Right hindlimb (tissue), 1 donor: ENCODE results near the gene COL26A1.
"Not testable (repeated sequence)": the region's sequence is repeated elsewhere in the genome, so short reads cannot be mapped to it uniquely, and the experiment has no call there.

ENCODE experiments used
- DNase-seq: peaks from one replicate; pipeline ENCODE4 v3.0.0-alpha.2; 2018

Gene COL26A1

DNA sequence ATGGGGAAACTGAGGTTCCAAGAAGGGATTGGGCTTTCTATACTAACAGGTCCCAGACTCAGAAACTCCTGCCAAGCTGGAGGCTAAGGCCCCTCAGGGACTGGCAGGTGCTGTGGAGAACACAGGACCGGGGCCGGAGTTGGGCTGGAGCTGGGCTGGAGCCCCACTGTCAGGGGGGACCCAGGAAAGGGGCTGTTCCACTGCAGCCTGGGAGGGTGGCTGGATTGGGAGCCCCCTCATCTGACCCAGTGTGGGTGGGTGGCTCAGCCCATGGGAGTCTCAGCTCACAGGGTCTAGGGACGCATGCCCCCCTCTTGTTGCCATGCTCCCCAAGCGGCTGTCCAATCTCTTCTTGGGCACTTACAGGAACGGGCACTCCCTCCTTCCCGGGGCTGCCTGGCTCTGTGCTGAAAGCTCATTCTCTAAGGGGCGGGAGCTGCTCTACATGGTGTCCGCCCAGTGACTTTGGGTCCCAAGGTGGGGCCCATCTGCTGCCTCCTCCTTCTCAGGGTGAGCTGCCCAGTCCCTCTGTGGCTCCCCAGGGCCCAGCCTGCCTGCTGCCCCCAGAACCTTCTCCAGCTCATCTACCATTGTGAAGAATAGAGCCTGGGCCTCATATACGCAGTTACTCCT lies 139.9 kb downstream of the COL26A1 start:
- no peak for DNase-seq

- DNase-seq: not testable (repeated sequence)
Observed at GRCh38 chr7:101505510-101505909, 142.8 kb downstream of the COL26A1 start.

DNA sequence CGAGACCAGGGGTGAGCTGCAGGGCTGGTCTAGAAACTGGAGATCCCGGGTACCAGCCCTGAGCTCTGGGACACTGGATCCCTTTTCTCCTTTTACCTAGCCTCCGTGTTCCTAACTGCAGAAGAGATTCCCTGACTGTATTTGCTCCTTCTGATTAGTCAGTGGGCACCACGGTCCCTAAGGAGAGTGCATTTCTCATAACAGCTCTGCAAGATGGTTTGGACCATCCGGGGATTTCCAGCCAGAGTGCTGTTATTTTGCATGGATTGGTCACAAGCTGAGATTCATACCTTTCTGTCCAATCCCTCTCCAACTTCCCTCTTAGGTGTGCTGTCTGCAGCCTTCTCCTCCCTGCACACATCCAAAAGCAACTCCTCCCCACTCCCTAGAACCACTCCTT lies 143.9 kb downstream of the COL26A1 start:
- DNase-seq: no peak

- no peak for DNase-seq
Observed at GRCh38 chr7:101507327-101507726, 144.7 kb downstream of the COL26A1 start.

- DNase-seq: peak; percentile 73
Observed at GRCh38 chr7:101507791-101508252, 145.1 kb downstream of the COL26A1 start.

- DNase-seq: no peak
Observed at GRCh38 chr7:101510297-101510696, 147.6 kb downstream of the COL26A1 start.

- no peak for DNase-seq
Observed at GRCh38 chr7:101511965-101512364, 149.3 kb downstream of the COL26A1 start.

GRCh38 chr7:101516851-101517250 lies 154.2 kb downstream of the COL26A1 start:
- DNase-seq: no peak

DNA sequence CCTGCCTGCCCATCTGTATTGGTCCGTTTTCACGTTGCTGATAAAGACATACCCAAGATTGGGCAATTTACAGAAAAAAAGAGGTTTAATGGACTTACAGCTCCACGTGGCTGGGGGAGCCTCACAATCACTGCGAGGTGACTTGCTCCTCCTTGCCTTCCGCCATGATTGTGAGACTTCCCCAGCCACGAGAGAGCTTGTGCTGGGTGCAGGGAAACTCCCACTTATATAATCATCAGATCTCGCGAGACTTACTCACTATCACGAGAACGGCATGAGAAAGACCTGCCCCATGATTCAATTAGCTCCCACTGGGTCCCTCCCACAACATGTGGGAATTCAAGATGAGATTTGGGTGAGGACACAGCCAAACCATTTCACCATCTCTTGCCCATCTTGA lies 154.6 kb downstream of the COL26A1 start:
- DNase-seq: no peak

DNA sequence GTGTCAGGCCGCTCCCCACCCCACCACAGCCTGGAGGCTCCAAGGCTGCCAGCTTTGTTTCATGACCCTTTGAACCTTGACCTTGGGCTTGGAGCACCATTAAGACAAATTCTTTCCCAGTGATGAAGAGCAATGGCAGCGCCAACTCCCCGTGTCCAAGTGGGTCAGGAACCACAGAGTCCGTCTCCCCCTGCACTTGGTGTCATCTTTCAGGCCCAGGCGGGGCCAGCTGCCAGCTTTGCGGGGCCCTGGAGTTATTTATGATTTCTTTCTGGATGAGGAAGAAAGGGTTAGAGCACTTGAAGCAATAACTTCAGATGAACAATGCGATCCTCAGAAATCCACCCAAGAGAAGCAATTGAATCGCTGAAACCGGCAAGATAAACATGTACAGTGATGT lies 155.7 kb downstream of the COL26A1 start:
- peak; percentile 67 for DNase-seq

DNA sequence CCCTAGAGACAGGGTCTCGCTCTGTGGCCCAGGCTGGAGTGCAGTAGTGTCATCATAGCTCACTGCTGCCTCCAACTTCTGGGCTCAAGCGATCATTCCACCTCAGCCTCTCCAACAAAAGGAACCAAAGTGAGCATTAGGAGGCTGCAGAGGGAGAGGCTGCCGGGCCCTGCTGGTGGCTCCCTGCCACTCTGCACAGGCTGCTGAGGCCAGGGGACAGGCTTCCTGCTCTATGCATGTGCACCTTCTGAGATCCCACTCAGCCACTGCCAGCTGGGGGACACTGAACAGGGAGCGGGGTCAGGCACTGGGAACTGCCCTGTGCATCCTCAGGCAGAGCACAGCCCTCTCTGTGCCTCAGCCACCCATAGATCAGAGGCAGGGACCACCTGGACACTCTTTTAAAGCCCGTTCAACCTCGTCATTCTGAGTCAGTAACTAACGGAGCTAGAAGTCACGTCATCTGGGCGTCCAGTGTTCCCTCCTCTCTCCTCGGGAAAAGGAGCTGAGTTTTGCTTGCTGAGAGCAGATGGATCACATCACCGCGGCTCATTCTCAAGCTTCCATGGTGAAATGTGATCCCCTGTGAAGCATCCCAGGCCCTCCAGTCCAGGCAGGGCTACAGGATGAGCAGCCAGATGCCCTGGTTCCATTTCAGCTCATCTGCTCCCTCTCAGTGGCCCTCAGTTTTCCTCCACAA lies 156.8 kb downstream of the COL26A1 start:
- DNase-seq: peak; percentile 55

DNA sequence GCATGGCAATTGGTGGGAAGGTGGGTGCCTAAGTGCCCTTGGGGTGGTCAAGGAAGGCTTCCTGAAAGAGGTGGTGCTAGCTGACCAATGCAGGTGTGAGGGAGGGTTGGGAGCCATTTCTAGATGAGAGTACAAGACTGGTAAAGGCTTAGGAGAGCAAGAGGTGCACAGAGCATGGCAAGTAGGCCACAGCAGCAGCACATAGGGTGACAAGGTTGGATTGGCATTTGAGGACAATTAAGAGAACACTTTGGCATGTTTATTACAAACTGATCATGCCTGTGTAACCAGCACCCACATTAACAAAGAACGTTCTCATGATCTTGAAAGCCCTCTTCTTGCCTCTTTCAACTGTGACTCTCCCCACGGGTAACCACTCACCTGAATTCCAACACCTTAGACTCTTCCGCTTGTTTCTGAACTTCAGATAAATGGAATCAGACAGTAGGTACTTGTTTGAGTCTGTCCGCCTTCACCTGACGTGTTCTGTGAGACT lies 158.8 kb downstream of the COL26A1 start:
- no peak for DNase-seq

DNA sequence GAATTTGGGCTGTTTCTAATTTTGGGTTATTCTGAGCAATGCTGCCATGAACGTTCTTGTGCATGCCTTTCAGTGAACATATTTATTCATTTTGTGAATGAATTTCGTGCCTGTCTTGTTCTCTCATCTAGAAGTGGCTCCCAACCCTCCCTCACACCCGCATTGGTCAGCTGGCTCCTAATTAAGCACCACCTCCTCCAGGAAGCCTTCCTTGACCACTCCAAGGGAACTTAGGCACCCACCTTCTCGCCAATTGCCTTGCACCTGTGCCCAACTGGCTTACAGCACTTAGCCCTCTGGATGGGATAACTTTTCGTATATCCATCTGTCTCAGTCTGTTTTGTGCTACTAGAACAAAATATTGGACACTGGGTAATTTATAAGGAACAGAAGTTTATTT lies 159.3 kb downstream of the COL26A1 start:
- no peak for DNase-seq

- peak; percentile 61 for DNase-seq
Observed at GRCh38 chr7:101527844-101528667, 165.4 kb downstream of the COL26A1 start.

DNA sequence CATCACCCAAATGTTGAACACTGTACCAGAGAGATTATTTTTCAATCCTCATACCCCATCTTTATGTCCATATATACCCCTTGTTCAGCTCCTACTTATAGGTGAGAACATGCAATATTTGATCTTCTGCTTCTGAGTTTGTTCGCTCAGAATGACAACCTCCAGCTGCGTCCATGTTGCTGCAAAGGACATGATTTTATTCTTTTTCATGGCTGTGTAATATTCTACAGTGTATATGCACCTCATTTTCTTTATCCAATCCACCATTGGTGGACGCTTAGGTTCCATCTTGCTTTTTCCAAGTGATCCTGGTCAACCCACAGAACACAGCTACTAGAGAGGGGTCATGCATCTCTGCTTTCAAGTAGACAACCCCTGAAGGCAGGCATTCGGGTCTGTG lies 166.9 kb downstream of the COL26A1 start:
- DNase-seq: no peak

DNA sequence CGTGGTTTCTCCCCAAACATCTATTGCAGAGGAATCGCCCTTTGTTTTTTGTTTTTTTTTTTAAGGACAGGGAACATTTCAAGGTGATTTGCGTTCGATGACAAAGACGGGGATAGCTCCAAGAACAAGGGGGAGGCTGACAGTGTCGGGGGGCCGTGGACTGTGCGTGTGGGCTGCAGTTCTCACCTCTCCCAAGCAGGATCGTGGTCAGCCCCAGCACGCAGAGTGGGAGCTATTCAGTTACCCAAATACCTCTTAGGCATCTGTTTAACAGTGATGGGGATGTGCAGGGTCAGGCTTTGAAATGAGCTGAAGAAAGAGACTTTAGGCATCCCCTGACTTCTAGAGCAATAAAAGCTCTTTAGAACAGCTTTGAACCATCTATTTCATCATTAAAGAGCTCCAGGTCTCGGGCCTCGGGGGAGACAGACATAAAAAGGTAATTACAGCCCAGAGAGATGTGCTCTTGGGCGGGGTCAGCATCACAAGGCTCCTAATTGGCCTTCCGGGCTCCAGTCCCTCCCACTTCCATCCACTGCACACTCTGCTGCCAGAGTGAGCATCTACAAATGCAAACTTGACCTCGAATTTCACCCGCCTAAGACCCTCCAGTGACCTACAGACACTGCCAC lies 169.2 kb downstream of the COL26A1 start:
- no peak for DNase-seq

GRCh38 chr7:101532400-101533102 lies 169.9 kb downstream of the COL26A1 start:
- no peak for DNase-seq

GRCh38 chr7:101533103-101533465 lies 170.4 kb downstream of the COL26A1 start:
- no peak for DNase-seq

GRCh38 chr7:101534015-101534803 lies 171.5 kb downstream of the COL26A1 start:
- DNase-seq: no peak

DNA sequence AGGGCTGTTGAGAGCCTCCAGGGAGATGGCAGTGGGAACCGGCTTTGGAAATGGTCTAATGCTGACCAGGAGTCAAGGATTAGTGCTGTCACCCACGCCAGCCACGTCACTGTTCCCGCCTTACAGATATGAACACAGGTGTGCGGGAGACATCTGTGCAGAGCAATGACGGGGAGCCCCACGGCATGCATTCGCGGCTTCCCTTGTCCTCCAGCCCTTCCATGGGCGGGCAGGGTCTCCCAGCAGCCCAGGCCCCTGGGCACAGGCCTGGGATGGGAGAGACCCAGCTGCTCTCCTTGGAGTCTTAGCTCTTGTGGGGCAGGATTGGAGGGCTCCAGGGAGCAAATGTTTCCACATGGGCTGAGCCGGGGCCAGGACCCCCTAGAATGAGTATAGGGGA lies 172.2 kb downstream of the COL26A1 start:
- DNase-seq: no peak

DNA sequence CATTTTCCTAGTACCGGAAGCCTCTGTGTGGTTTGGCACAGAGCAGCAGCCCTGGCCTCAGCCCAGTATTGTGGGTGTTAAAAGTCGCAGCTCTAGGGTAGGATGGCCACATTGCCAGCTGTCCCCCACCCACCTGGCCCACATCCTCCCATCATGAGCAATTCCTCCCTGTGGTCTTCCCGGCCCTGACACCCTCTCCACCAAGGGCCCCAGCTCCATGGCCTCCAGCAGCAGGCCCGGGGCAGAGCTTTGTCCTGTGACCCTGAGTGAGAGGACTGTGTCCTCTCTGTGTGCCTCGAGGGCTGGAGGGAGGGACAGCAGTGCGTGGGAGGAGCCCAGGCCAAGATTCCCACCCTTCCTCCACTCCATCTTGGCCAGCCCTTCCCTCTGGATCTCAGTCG lies 172.7 kb downstream of the COL26A1 start:
- peak; percentile 50 for DNase-seq

GRCh38 chr7:101536232-101536631 lies 173.6 kb downstream of the COL26A1 start:
- DNase-seq: no peak
